Transverse colon (tissue), 4 donors: ENCODE data around the gene PPRC1. TPM values are rescaled to one million over a fixed set of nuclear protein-coding genes. Genes with fewer than 3 reads are reported as not detected.

Experiments
- DNase-seq: peaks from one replicate; pipeline ENCODE4 v3.0.0-alpha.2; 2019
- H3K27ac ChIP-seq, 4 donors: fragments of 200-600 bp; sonication (generic); 2 replicates each; pipeline ENCODE4 v1.5.1; 2016 to 2018; ENCODE audit warnings: inconsistent platforms in 4 of 4
- H3K27me3 ChIP-seq: fragments of 200-600 bp; sonication (generic); 2 replicates; pipeline ENCODE4 v1.5.1; 2017; ENCODE audit warnings: inconsistent platforms
- H3K36me3 ChIP-seq, 4 donors: fragments of 200-600 bp; sonication (generic); 2 replicates each; pipeline ENCODE4 v1.5.1; 2017 to 2019; ENCODE audit warnings: inconsistent platforms in 4 of 4
- H3K4me1 ChIP-seq, 4 donors: fragments of 200-600 bp; sonication (generic); 2 replicates each; pipeline ENCODE4 v1.5.1; 2017 to 2020; ENCODE audit warnings: inconsistent platforms in 4 of 4
- H3K4me3 ChIP-seq, 4 donors: fragments of 200-600 bp; sonication (generic); 1 replicate in 1 of 4; 2 replicates in 3 of 4; pipeline versions ENCODE4 v1.5.1 to v1.6.1; 2017 to 2019; ENCODE audit warnings: inconsistent platforms in 4 of 4
- H3K9me3 ChIP-seq, 2 donors: fragments of 200-600 bp; sonication (generic); 2 replicates each; pipeline ENCODE4 v1.5.1; 2017 to 2019; ENCODE audit warnings: inconsistent platforms in 2 of 2
- EP300 ChIP-seq: sonication (generic); formaldehyde crosslinking; IDR thresholded peaks from one replicate; pipeline ENCODE4 v1.6.1; 2017; ENCODE audit warnings: antibody characterized with exemption, low read depth
- POLR2A ChIP-seq: fragments of 450-650 bp; IDR thresholded peaks from one replicate; pipeline ENCODE4 v1.6.1; 2016; ENCODE audit warnings: antibody characterized with exemption, mild to moderate bottlenecking, moderate library complexity
- POLR2AphosphoS5 ChIP-seq, 3 donors: sonication (generic); formaldehyde crosslinking; IDR thresholded peaks; one replicate each; pipeline ENCODE4 v1.6.1; 2016; ENCODE audit warnings: antibody characterized with exemption in 3 of 3
- WGBS, 2 donors: methylation state at CpG; one replicate each; pipeline ENCODE4 v1.1.5; 2018; ENCODE audit warnings: low coverage in 1 of 2; 5-methylcytosine and 5-hydroxymethylcytosine counted together
- in situ Hi-C, 4 donors: fragments of 200-750 bp; cut with MboI; loops; one replicate each; pipeline versions ENCODE4 v1.15.0 to v1.15.1; 2017; ENCODE audit warnings: low sequenced_read_pairs in 3 of 4, low pct_ligation_motif_present in 1 of 4, low pct_unique_long_range_greater_than_20kb in 1 of 4
- intact Hi-C: fragments of 100-400 bp; cut with DNase I; formaldehyde crosslinking; loops from one replicate; pipeline ENCODE4 v1.15.1; 2023; ENCODE audit warnings: low total_unique reads
- total RNA-seq, 4 donors: library from RNA; depleted of rRNA; stranded (reverse); fragments of >200 nt; gene quantifications; one replicate each; pipeline ENCODE4 v1.1.0, GENCODE V29; 2016
- TF ChIP-seq, protein P1 (sequence below), 5 experiments: fragments of 200-600 bp in 3 of 5; fragments of 450-650 bp in 2 of 5; sonication (generic) in 3 of 5; IDR thresholded peaks; 1 replicate in 2 of 5; 2 replicates in 3 of 5; pipeline ENCODE4 v1.5.1; 2016 to 2017; ENCODE audit warnings: antibody characterized with exemption in 5 of 5, inconsistent platforms in 3 of 5, mild to moderate bottlenecking in 2 of 5, moderate library complexity in 1 of 5

Gene PPRC1
- total RNA-seq, 4 donors from 2014 or later, result 7.5 to 62.7 (median 13.7) TPM

DNA sequence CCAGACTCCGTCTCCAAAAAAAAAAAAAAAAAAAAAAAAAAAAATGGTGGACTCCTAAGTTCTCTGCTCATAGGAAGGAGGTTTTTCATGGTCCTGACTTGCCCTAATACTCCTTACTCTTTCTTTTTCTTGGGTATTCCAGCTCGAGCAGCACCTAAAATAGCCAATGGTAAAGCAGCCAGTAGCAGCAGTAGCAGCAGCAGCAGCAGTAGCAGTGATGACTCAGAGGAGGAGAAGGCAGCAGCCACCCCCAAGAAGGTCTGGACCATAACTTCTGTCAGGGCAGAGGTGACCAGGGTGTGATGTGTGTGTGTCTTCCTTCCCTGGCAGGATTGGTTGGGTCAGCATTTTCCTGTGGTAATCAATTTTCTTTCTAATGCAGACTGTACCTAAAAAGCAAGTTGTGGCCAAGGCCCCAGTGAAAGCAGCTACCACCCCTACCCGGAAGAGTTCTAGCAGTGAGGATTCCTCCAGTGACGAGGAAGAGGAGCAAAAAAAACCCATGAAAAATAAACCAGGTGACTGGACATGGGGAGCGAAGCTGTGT is 26.3 kb downstream of the PPRC1 start:
- 73 to 88% methylated on average over 2 to 5 of the region's 5 CpGs for WGBS, 2 donors
- in situ Hi-C loops, result no loop called here
- H3K9me3 ChIP-seq, result no peaks in the 10 kb centered on the region

DNA sequence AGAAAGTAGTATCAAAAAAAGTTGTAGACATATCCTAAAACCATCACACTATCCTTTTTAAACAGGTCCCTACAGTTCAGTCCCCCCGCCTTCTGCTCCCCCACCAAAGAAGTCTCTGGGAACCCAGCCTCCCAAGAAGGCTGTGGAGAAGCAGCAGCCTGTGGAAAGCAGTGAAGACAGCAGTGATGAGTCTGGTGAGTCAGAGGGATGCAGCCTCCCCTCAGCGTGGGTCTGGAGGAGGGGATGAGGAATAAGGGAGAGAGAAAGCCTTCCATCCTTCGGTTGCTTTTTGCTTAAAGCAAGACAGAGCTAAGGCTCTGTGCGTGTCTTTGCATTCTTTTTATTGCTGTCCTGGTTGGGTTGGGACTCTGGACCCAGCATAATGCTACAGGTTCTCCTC is 27.0 kb downstream of the PPRC1 start:
- no peak overlapping the region for H3K27ac ChIP-seq
- no peak for DNase-seq
- intact Hi-C loops (no loop called here), in situ Hi-C loops (no loop called here)
- no peaks in the 10 kb centered on the region for H3K27me3 ChIP-seq
- H3K4me3 ChIP-seq, result no peak overlapping the region
- TF ChIP-seq, protein P1, sequence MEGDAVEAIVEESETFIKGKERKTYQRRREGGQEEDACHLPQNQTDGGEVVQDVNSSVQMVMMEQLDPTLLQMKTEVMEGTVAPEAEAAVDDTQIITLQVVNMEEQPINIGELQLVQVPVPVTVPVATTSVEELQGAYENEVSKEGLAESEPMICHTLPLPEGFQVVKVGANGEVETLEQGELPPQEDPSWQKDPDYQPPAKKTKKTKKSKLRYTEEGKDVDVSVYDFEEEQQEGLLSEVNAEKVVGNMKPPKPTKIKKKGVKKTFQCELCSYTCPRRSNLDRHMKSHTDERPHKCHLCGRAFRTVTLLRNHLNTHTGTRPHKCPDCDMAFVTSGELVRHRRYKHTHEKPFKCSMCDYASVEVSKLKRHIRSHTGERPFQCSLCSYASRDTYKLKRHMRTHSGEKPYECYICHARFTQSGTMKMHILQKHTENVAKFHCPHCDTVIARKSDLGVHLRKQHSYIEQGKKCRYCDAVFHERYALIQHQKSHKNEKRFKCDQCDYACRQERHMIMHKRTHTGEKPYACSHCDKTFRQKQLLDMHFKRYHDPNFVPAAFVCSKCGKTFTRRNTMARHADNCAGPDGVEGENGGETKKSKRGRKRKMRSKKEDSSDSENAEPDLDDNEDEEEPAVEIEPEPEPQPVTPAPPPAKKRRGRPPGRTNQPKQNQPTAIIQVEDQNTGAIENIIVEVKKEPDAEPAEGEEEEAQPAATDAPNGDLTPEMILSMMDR (IDR thresholded peaks at IDR 0.05), result no peak
- TF ChIP-seq POLR2A (no peak), EP300 (no peak), POLR2AphosphoS5 (IDR thresholded peaks at IDR 0.05) (no peak)
- 92 to 93% methylated on average over 3 to 4 of the region's 4 CpGs for WGBS, 2 donors
- peaks cover 0 to 64% (median 35%) of the 10 kb centered on the region in 4 donors for H3K36me3 ChIP-seq
- no peaks in the 10 kb centered on the region for H3K4me1 ChIP-seq
- H3K9me3 ChIP-seq, result no peaks in the 10 kb centered on the region

More for the DNA sequence above, 26.3 kb downstream of the PPRC1 start:
- DNase-seq, result no peak
- Histone ChIP-seq H3K36me3 (peaks cover 0 to 64% (median 35%) of the 10 kb centered on the region in 4 donors), H3K4me1 (peaks cover 0 to 4% (median 0%) of the 10 kb centered on the region in 4 donors), H3K4me3 (no peak overlapping the region), H3K27me3 (no peaks in the 10 kb centered on the region), H3K27ac (no peak overlapping the region)
- intact Hi-C loops, result no loop called here
- TF ChIP-seq POLR2AphosphoS5 (IDR thresholded peaks at IDR 0.05) (no peak), EP300 (no peak), POLR2A (no peak)
- TF ChIP-seq, protein P1 (IDR thresholded peaks at IDR 0.05), result no peak

DNA sequence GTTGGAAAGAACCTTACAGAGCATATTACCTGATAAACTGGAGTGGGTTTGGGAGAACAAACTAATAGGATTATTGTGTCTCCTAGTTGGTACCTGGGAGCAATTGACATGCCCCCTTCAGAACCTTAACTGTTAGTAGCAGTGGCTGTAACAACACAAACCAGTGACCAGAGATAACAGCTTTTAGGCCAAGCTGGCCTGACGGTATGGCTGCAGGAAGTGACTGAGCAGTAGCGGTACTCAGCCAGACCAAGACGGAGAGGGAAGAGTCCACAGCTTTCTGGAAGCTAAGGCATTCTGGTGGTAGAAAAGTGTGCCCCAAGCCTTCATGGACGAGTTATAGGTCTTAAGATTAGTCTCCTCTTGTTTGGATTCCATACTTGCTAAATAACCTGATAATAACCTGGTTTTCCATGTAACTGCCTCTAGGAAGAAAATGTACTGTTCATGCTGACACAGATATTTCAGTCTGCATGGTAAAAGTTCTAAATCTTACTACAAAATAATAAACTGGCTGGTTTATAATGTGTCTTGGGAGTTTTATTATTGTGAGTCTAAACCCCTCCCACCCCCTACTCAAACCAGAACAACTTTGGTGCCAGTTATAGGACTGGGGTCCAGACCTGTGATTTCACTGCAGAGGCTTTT is 30.6 kb downstream of the PPRC1 start:
- intact Hi-C loops, result no loop called here
- no peaks in the 10 kb centered on the region for H3K9me3 ChIP-seq
- no peak overlapping the region for H3K27ac ChIP-seq
- H3K36me3 ChIP-seq, result peaks cover 0 to 47% (median 27%) of the 10 kb centered on the region in 4 donors
- WGBS, 2 donors, result 78% methylated on average over 4 of the region's 4 CpGs; no CpG with 5 or more reads in 1 of the 2 donors
- no peaks in the 10 kb centered on the region for H3K27me3 ChIP-seq
- no peak for DNase-seq
- in situ Hi-C loops, result no loop called here
- TF ChIP-seq EP300 (no peak), POLR2A (no peak)
- TF ChIP-seq, protein P1 (IDR thresholded peaks at IDR 0.05), result no peak
- no peak overlapping the region for H3K4me3 ChIP-seq
- H3K4me1 ChIP-seq, result no peaks in the 10 kb centered on the region

DNA sequence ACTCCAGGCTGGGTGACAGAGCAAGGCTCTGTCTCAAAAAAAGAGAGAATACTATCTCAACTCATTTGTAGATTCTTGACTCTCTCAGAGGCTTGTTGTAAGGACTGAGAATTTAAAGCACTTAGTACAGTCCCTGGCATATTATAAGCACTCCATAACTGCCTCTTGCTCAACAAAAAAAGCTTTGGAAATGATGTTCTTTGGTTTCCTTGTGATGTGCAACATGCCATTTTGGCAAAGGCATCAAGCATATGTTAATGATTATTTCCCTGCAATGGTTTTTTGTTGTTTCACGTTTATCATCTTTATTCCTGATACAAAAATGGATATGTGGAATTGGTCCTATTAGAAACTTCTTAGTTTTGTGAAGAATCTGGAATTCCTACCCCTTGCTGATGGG is 35.0 kb downstream of the PPRC1 start:
- in situ Hi-C loops (no loop called here), intact Hi-C loops (no loop called here)
- no peak for DNase-seq
- Histone ChIP-seq H3K27me3 (no peaks in the 10 kb centered on the region), H3K4me3 (no peak overlapping the region), H3K36me3 (peaks cover 0 to 5% (median 0%) of the 10 kb centered on the region in 4 donors), H3K27ac (no peak overlapping the region), H3K4me1 (peaks cover 0 to 9% (median 4%) of the 10 kb centered on the region in 4 donors), H3K9me3 (no peaks in the 10 kb centered on the region)
- WGBS, 2 donors, result 56 to 63% methylated on average over 1 of the region's 1 CpG
- TF ChIP-seq POLR2AphosphoS5 (IDR thresholded peaks at IDR 0.05) (no peak), EP300 (no peak), POLR2A (no peak)
- TF ChIP-seq, protein P1 (IDR thresholded peaks at IDR 0.05), result no peak
